SU-DHL-6 (cell line): ENCODE data around the gene CCR7.

Experiments used
- CTCF ChIP-seq: fragments of 200-600 bp; sonication (generic); IDR thresholded peaks from one replicate; pipeline ENCODE4 v1.5.1; 2017; ENCODE audit warnings: antibody characterized with exemption, mild to moderate bottlenecking, low read length, moderate library complexity; ENCODE audit not compliant: insufficient read depth, poor library complexity, severe bottlenecking
- EZH2phosphoT487 ChIP-seq: fragments of 200-600 bp; sonication (generic), shearing (Covaris generic); conservative IDR thresholded peaks from 2 replicates; pipeline ENCODE4 v1.6.1; 2018; ENCODE audit warnings: mild to moderate bottlenecking, antibody characterized with exemption, low read length, moderate library complexity, mixed read lengths

GRCh38 chr17:40536295-40537171 lies 28.7 kb downstream of the CCR7 start:
- TF ChIP-seq CTCF (no peak), EZH2phosphoT487 (no peak)
